IPS DF 6.9 (cell line): ENCODE results near the gene CRHBP.
"Not testable (repeated sequence)": the region's sequence is repeated elsewhere in the genome, so short reads cannot be mapped to it uniquely, and the experiment has no call there.

Experiments used
- DNase-seq: peaks from one replicate; pipeline ENCODE4 v3.0.0-alpha.2; 2013; ENCODE audit warnings: low read depth, low spot score
- H3K27ac ChIP-seq: one replicate; pipeline ENCODE4 v1.5.1; 2013; ENCODE audit warnings: low read length, control low read depth
- H3K27me3 ChIP-seq: 2 replicates; pipeline ENCODE4 v1.6.1; 2013; ENCODE audit warnings: mild to moderate bottlenecking, low read length; ENCODE audit not compliant: control insufficient read depth, insufficient read depth
- H3K36me3 ChIP-seq: 2 replicates; pipeline ENCODE4 v1.6.1; 2013; ENCODE audit warnings: low read length; ENCODE audit not compliant: control insufficient read depth, insufficient read depth
- H3K4me1 ChIP-seq: 2 replicates; pipeline ENCODE4 v1.6.1; 2013; ENCODE audit warnings: low read length; ENCODE audit not compliant: control insufficient read depth, insufficient read depth
- H3K4me3 ChIP-seq: 2 replicates; pipeline ENCODE4 v1.5.1; 2013; ENCODE audit warnings: mild to moderate bottlenecking, low read length
- H3K9me3 ChIP-seq: 2 replicates; pipeline ENCODE4 v1.6.1; 2013; ENCODE audit warnings: low read length, inconsistent platforms; ENCODE audit not compliant: control insufficient read depth, insufficient read depth
- WGBS: extraction: QIAGEN DNeasy Blood & Tissue Kit; methylation state at CpG from one replicate; pipeline ENCODE4 v1.1.7; 2013; ENCODE audit warnings: mixed read lengths, missing lambda C conversion rate; ENCODE audit not compliant: insufficient read length, insufficient coverage; 5-methylcytosine and 5-hydroxymethylcytosine counted together

Gene CRHBP

DNA sequence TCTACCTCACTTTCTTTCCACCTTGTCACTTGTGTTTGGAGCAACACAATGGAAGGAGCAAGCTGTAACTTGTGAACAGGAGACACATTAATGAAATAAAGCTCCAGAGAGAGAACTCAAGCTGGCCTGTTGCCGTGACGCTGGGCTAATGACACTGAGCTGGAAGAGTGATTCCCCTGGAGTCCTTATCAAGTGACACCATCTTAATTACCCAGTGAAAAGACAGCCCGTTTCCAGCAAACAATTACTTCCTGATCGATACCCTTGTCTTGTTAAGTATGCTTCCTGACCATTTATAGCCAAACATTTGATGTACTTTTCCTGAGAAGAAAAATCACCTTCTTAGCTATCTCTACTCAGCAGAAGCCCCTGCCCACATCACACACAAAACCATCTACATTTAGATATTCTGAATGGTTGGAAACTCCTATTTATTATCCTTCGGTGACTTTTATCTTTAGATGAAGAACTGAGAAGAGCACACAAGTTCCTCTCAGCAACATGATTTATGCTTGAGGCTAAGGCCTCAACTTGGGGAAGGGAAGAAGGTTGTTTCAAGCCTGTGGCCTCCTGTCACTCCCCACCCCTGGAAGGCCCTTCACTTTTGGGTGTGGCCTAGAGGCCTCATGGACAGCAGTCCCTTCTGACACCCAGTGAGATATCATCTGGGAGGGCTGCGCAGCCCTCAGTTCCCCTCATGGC, 34.1 kb downstream of the CRHBP start:
- Histone ChIP-seq H3K4me3 (no peak overlapping the region), H3K36me3 (no peaks in the 10 kb centered on the region), H3K9me3 (no peaks in the 10 kb centered on the region), H3K4me1 (no peaks in the 10 kb centered on the region), H3K27me3 (no peaks in the 10 kb centered on the region), H3K27ac (no peak overlapping the region)
- WGBS = no CpG with 5 or more reads among the region's 6 CpGs
- DNase-seq = no peak

DNA sequence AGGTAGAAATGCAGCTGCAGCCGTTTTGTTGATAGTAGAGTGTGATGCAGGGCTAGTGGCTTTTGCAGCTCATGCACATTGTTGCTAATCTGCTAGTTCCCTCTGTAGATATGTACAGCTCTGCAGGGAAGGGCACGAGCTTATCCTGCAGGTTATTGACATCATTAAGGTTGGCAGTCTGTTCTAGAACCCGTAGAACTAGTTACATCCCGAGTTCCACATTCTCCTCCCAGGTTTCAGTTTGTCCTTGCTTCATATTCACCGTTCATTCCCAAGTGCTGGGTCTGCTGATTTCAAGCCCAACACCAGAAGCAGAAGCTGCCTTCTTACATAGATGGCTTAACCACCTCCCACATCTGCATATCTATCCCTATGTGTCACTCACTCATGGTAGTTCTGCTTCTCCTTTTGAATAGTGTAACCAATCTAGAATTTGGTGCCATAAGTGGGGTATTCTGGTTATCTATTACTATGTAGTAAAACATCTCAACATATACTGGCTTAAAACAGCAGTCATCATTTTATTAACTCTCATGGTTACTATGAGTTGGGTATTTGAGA, 38.1 kb downstream of the CRHBP start:
- Histone ChIP-seq H3K4me1 (no peaks in the 10 kb centered on the region), H3K27me3 (no peaks in the 10 kb centered on the region), H3K4me3 (no peak overlapping the region), H3K36me3 (no peaks in the 10 kb centered on the region), H3K27ac (no peak overlapping the region), H3K9me3 (no peaks in the 10 kb centered on the region)
- WGBS = no CpG with 5 or more reads among the region's 5 CpGs
- DNase-seq = no peak

DNA sequence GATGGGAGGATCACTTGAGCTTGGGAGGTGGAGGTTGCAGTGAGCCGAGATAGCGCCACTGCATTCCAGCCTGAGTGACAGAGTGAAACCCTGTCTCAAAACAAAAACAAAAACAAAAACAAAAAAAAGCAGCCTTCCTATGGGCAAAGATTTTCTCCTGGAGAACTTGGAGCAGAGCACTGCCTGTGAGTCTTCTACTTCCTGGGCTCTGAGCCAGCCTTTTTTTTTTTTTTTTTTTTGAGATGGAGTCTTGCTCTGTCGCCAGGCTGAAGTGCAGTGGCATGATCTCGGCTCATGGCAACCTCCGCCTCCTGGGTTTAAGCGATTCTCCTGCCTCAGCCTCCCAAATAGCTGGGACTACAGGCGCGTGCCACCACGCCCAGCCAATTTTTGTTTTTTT, 40.6 kb downstream of the CRHBP start:
- not testable (repeated sequence) for H3K4me1 ChIP-seq, H3K36me3 ChIP-seq, H3K9me3 ChIP-seq, H3K27ac ChIP-seq, DNase-seq, H3K4me3 ChIP-seq, H3K27me3 ChIP-seq
- no CpG with 5 or more reads among the region's 9 CpGs for WGBS

DNA sequence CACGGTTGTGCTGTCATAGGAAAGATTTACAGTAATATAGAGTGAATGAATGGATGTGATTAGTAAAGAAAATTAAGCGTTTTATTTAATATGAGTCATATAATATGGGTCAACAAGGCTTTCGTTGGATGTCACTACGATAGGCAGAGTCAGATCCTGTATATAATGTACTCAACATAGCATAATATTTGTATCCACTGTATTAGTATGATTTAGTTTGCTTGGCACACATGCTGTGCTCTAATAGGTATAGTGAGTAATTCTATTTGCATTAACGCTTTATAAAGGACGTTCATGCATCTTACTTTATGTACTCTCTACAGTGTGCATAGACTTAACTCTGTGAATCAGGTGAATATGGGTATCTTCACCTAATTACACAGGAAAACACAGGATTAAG, 41.5 kb downstream of the CRHBP start:
- no peak overlapping the region for H3K4me3 ChIP-seq
- DNase-seq = no peak
- H3K27ac ChIP-seq = no peak overlapping the region
- H3K9me3 ChIP-seq = no peaks in the 10 kb centered on the region
- H3K36me3 ChIP-seq = no peaks in the 10 kb centered on the region
- no peaks in the 10 kb centered on the region for H3K27me3 ChIP-seq
- WGBS = 91% methylated on average over 3 of the region's 6 CpGs
- H3K4me1 ChIP-seq = no peaks in the 10 kb centered on the region

DNA sequence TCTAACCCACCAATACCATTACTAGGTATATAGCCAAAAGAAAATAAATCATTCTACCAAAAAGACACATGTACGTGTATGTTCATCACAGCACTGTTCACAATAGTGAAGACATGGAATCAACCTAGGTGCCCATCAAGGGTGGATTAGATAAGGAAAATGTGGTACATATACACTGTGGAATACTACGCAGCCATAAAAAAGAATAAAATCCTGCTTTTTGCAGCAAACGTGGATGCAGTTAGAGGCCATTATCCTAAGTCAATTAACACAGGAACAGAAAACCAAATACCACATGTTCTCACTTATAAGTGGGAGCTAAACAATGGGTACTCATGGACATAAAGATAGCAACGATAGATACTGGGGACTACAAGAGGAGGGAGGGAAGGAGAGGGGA, 45.4 kb downstream of the CRHBP start:
- not testable (repeated sequence) for H3K36me3 ChIP-seq, H3K9me3 ChIP-seq, H3K27ac ChIP-seq, H3K4me3 ChIP-seq, DNase-seq, H3K27me3 ChIP-seq, H3K4me1 ChIP-seq
- WGBS = no CpG with 5 or more reads among the region's 4 CpGs

DNA sequence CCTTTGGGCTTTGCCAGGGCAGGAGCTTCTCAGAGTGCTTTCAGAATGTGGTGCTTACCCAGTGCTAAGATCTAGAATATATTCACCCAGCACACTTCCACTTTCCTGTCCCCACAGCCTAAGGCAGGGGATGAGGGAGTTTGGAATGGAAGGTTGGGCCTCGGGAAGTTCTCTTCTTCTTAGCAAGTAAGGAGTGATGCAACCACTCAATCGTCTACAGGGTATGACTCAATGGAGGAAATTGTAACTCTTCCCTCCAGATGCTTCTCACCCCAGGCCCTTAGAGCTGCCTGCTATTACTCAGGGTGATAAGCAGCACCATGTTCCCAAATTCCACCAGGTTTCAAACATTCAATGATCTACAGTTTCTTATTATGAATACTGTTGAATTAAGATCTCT, 46.6 kb downstream of the CRHBP start:
- no peaks in the 10 kb centered on the region; the same call in 1 of the 2 replicates for H3K4me1 ChIP-seq
- no CpG with 5 or more reads among the region's 2 CpGs for WGBS
- no peaks in the 10 kb centered on the region for H3K27me3 ChIP-seq
- H3K9me3 ChIP-seq = no peaks in the 10 kb centered on the region
- H3K4me3 ChIP-seq = no peak overlapping the region
- no peak overlapping the region for H3K27ac ChIP-seq
- no peaks in the 10 kb centered on the region for H3K36me3 ChIP-seq
- no peak for DNase-seq

DNA sequence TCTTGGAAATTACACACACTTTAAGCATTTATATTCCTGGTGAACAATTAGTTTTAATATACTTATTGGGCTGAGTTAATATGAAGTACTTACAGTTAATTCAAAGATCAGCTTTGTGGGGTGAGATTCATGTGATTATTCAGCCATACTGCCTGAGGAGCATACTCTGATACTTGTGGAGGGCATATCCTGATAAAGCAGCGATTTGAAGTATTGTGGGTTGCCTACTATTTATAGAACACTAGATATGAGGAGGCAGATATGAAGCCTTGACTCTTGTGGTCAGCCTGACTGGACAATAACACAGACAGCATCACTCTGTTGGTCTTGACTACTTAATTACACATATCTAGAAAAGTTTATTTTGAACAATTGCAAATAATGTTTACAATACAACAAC, 50.4 kb downstream of the CRHBP start:
- H3K4me1 ChIP-seq = no peaks in the 10 kb centered on the region; the same call in 1 of the 2 replicates
- no peak overlapping the region for H3K27ac ChIP-seq
- H3K36me3 ChIP-seq = no peaks in the 10 kb centered on the region
- DNase-seq = no peak
- no peak overlapping the region for H3K4me3 ChIP-seq
- no peaks in the 10 kb centered on the region for H3K9me3 ChIP-seq
- no CpG with 5 or more reads among the region's 1 CpG for WGBS
- no peaks in the 10 kb centered on the region for H3K27me3 ChIP-seq

DNA sequence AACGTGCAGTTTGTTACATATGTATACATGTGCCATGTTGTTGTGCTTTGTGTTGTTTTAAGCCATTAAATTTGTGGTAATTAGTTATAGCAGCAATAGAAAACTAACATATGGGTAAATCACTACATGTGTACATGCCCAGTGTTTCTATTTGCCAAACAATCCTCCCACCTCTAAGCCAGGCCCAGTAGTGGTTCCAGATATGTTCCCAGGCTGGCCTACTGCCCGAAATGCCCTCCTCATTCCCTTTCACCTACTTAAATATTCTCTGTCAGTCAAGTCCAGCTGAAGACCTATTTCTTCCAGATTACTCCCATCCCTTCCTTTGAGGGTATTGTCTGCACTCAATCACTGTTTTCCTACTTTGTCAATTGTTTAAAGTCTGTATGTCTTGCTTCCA, 53.3 kb downstream of the CRHBP start:
- H3K4me3 ChIP-seq = no peak overlapping the region
- H3K27me3 ChIP-seq = no peaks in the 10 kb centered on the region
- no peaks in the 10 kb centered on the region; the same call in 1 of the 2 replicates for H3K4me1 ChIP-seq
- H3K36me3 ChIP-seq = no peaks in the 10 kb centered on the region
- H3K27ac ChIP-seq = no peak overlapping the region
- WGBS = no CpG with 5 or more reads among the region's 2 CpGs
- no peaks in the 10 kb centered on the region for H3K9me3 ChIP-seq
- DNase-seq = no peak

DNA sequence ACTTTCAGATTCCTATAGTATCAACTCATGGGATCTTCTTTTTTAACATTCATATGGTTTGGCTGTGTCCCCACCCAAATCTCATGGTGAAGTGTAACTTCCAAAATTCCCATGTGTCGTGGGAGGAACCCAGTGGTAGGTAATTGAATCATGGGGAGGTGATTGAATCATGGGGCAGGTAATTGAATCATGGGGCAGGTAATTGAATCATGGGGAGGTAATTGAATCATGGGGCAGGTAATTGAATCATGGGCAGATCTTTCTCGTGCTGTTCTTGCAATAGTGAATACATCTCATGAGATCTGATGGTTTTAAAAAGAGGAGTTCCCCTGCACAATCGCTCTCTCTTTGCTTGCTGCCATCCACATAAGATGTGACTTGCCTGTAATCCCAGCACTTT, 55.6 kb downstream of the CRHBP start:
- Histone ChIP-seq H3K4me3 (no peak overlapping the region), H3K27ac (no peak overlapping the region), H3K9me3 (no peaks in the 10 kb centered on the region), H3K27me3 (no peaks in the 10 kb centered on the region), H3K4me1 (no peaks in the 10 kb centered on the region), H3K36me3 (no peaks in the 10 kb centered on the region)
- WGBS = no CpG with 5 or more reads among the region's 3 CpGs
- DNase-seq = no peak

DNA sequence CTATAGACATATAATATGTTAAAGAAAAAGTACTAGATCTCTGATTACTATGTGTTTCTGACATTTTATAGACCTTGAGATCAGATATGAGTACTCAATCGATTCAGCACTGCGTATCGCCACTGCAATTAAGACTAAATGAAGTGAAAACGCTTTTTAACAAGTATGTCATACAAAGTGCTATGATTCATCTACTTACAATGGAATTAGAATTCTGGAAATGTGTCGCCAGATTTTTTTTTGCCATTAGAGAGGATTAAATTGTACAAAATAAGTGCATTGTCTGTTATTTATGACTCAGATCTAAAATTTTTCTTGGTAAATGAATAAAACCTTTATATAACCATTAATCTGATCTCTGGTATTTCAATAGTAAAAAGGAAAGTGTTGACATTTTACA, 57.4 kb downstream of the CRHBP start:
- no peaks in the 10 kb centered on the region for H3K9me3 ChIP-seq
- no CpG with 5 or more reads among the region's 5 CpGs for WGBS
- no peak for DNase-seq
- H3K27ac ChIP-seq = no peak overlapping the region
- no peaks in the 10 kb centered on the region for H3K36me3 ChIP-seq
- no peaks in the 10 kb centered on the region for H3K4me1 ChIP-seq
- no peak overlapping the region for H3K4me3 ChIP-seq
- no peaks in the 10 kb centered on the region for H3K27me3 ChIP-seq

DNA sequence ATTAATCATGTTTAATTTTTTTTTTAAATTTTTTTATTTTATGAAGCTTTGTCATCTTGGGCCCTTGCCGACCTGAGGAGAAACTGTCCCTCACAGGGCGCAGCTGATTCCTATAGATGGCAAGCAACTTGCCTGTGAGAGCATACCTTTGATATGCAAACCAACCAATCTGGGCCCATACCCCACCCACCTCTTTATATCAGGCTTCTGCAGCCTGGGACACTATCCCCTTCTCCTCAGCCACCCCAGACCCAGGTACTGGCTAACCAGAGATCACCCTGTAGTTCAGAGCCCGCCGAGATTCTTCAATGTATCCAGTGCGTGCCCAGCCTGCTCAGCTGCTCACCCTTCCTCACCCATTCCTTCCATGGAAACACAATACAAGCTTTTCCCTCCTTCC, 58.7 kb downstream of the CRHBP start:
- no peaks in the 10 kb centered on the region for H3K4me1 ChIP-seq
- H3K36me3 ChIP-seq = no peaks in the 10 kb centered on the region
- H3K9me3 ChIP-seq = no peaks in the 10 kb centered on the region
- H3K4me3 ChIP-seq = no peak overlapping the region
- DNase-seq = no peak
- no peaks in the 10 kb centered on the region for H3K27me3 ChIP-seq
- no peak overlapping the region for H3K27ac ChIP-seq
- no CpG with 5 or more reads among the region's 5 CpGs for WGBS
